DOHH2 (cell line): ENCODE data around the gene PECR.

ENCODE experiments used
- H3F3A ChIP-seq: fragments of 200-600 bp; sonication (generic), shearing (Covaris generic); 2 replicates; pipeline ENCODE4 v1.6.0; 2016; ENCODE audit warnings: antibody characterized with exemption, mild to moderate bottlenecking; ENCODE audit not compliant: control insufficient read depth, insufficient read depth
- H3K27ac ChIP-seq: fragments of 200-600 bp; sonication (generic); 2 replicates; pipeline ENCODE4 v1.5.1; 2014; ENCODE audit warnings: low read depth, mild to moderate bottlenecking, low read length, moderate library complexity
- H3K27me3 ChIP-seq: fragments of 200-600 bp; sonication (generic); 2 replicates; pipeline ENCODE4 v1.6.1; 2014; ENCODE audit warnings: mild to moderate bottlenecking, low read length, mixed read lengths; ENCODE audit not compliant: control insufficient read depth
- H3K36me3 ChIP-seq: fragments of 200-600 bp; sonication (generic); 2 replicates; pipeline ENCODE4 v1.6.1; 2014; ENCODE audit warnings: mild to moderate bottlenecking, low read length, moderate library complexity, mixed read lengths; ENCODE audit not compliant: control insufficient read depth
- H3K4me1 ChIP-seq: fragments of 200-600 bp; sonication (generic); 2 replicates; pipeline ENCODE4 v1.6.1; 2014; ENCODE audit warnings: mild to moderate bottlenecking, low read length, mixed read lengths; ENCODE audit not compliant: control insufficient read depth
- H3K4me2 ChIP-seq: fragments of 200-600 bp; sonication (generic); 2 replicates; pipeline ENCODE4 v1.6.0; 2014; ENCODE audit warnings: mild to moderate bottlenecking, low read length, moderate library complexity
- H3K4me3 ChIP-seq: fragments of 200-600 bp; sonication (generic); 2 replicates; pipeline ENCODE4 v1.5.1; 2014; ENCODE audit warnings: mild to moderate bottlenecking, low read length, mixed read lengths
- H3K79me2 ChIP-seq: fragments of 200-600 bp; sonication (generic); 2 replicates; pipeline ENCODE4 v1.6.1; 2014; ENCODE audit warnings: mild to moderate bottlenecking, low read length, mixed read lengths; ENCODE audit not compliant: control insufficient read depth
- H3K9me2 ChIP-seq: fragments of 200-600 bp; sonication (generic); replicated peaks from 2 replicates; pipeline ENCODE4 v1.6.1; 2014; ENCODE audit warnings: mild to moderate bottlenecking, low read length, mixed read lengths; ENCODE audit not compliant: control insufficient read depth
- H3K9me3 ChIP-seq: fragments of 200-600 bp; sonication (generic); 2 replicates; pipeline ENCODE4 v1.6.1; 2014; ENCODE audit warnings: antibody characterized with exemption, low read length, mixed read lengths; ENCODE audit not compliant: control insufficient read depth, insufficient read depth
- H4K20me1 ChIP-seq: fragments of 200-600 bp; sonication (generic); 2 replicates; pipeline ENCODE4 v1.6.0; 2014; ENCODE audit warnings: low read depth, mild to moderate bottlenecking, antibody characterized with exemption, low read length, moderate library complexity; ENCODE audit not compliant: control insufficient read depth, insufficient read depth
- EZH2phosphoT487 ChIP-seq: fragments of 200-600 bp; sonication (generic); IDR thresholded peaks from 2 replicates; pipeline ENCODE4 v1.6.1; 2017; ENCODE audit warnings: borderline replicate concordance, mild to moderate bottlenecking, antibody characterized with exemption, low read length, moderate library complexity, mixed read lengths
- TF ChIP-seq, protein P1 (sequence below): fragments of 200-600 bp; sonication (generic); IDR thresholded peaks from one replicate; pipeline ENCODE4 v1.5.1; 2014; ENCODE audit warnings: antibody characterized with exemption, mild to moderate bottlenecking, low read depth, low read length; ENCODE audit not compliant: poor library complexity, severe bottlenecking

PECR gene

GRCh38 chr2:216118474-216118873 is 36.9 kb upstream of the PECR start:
- peaks cover 26% of the 10 kb centered on the region for H4K20me1 ChIP-seq
- no peak overlapping the region for H3K27ac ChIP-seq
- H3K4me2 ChIP-seq, result no peak overlapping the region
- no peaks in the 10 kb centered on the region for H3K9me2 ChIP-seq
- H3K79me2 ChIP-seq, result peaks cover 91% of the 10 kb centered on the region
- TF ChIP-seq, protein P1, sequence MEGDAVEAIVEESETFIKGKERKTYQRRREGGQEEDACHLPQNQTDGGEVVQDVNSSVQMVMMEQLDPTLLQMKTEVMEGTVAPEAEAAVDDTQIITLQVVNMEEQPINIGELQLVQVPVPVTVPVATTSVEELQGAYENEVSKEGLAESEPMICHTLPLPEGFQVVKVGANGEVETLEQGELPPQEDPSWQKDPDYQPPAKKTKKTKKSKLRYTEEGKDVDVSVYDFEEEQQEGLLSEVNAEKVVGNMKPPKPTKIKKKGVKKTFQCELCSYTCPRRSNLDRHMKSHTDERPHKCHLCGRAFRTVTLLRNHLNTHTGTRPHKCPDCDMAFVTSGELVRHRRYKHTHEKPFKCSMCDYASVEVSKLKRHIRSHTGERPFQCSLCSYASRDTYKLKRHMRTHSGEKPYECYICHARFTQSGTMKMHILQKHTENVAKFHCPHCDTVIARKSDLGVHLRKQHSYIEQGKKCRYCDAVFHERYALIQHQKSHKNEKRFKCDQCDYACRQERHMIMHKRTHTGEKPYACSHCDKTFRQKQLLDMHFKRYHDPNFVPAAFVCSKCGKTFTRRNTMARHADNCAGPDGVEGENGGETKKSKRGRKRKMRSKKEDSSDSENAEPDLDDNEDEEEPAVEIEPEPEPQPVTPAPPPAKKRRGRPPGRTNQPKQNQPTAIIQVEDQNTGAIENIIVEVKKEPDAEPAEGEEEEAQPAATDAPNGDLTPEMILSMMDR, result no peak
- TF ChIP-seq EZH2phosphoT487, result no peak
- no peaks in the 10 kb centered on the region for H3K9me3 ChIP-seq
- H3K4me3 ChIP-seq, result no peak overlapping the region
- H3F3A ChIP-seq, result peaks cover 16% of the 10 kb centered on the region
- peaks cover 98% of the 10 kb centered on the region for H3K36me3 ChIP-seq
- no peaks in the 10 kb centered on the region for H3K27me3 ChIP-seq
- H3K4me1 ChIP-seq, result peaks cover 27% of the 10 kb centered on the region

DNA sequence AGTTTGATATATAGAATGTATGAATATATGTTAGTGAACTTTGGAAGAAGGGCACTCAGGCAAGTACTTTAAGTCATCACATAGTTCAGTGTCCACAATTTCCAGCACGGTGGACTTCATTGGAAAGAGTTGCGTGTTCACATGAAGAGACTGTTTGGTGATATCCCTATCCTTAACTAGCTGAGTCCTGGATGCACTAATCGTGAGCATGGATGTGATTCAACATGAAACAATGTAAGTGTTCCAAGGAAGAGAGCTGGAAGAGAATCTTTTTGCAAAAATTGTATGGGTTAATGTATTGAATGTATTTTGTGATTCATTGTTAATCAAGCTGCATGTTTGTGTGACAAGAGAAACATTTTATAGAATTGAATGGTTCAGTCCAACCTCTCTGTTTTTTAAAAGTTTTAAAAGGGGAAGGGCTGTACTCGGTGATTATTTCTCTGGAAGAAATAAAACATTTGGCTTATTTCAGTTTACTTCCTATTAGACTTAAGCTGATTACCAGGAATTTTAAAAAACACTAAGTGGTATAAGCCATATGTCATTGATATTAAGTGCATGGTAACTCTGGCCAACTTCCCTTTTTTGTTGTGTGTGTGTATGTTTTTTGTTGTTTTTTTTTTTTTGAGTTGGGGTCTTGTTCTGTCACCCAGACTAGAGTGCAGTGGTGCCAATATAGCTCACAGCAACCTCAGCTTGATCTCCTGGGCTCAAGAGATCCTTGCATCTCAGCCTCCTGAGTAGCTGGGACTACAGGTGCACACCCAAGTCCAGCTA is 36.1 kb upstream of the PECR start:
- H3K4me1 ChIP-seq, result peaks cover 34% of the 10 kb centered on the region
- H3K4me2 ChIP-seq, result no peak overlapping the region
- H3K4me3 ChIP-seq, result no peak overlapping the region
- peaks cover 23% of the 10 kb centered on the region for H3F3A ChIP-seq
- peaks cover 91% of the 10 kb centered on the region for H3K79me2 ChIP-seq
- H3K27me3 ChIP-seq, result no peaks in the 10 kb centered on the region
- peaks cover 98% of the 10 kb centered on the region for H3K36me3 ChIP-seq
- no peaks in the 10 kb centered on the region for H3K9me2 ChIP-seq
- no peak overlapping the region for H3K27ac ChIP-seq
- no peak for TF ChIP-seq EZH2phosphoT487
- TF ChIP-seq, protein P1, result no peak
- peaks cover 26% of the 10 kb centered on the region for H4K20me1 ChIP-seq
- H3K9me3 ChIP-seq, result no peaks in the 10 kb centered on the region

- Histone ChIP-seq H4K20me1 (peaks cover 31% of the 10 kb centered on the region), H3K9me3 (no peaks in the 10 kb centered on the region), H3F3A (peaks cover 36% of the 10 kb centered on the region), H3K4me2 (no peak overlapping the region), H3K9me2 (no peaks in the 10 kb centered on the region), H3K36me3 (peaks cover 98% of the 10 kb centered on the region), H3K79me2 (peaks cover 91% of the 10 kb centered on the region), H3K27ac (no peak overlapping the region), H3K27me3 (no peaks in the 10 kb centered on the region), H3K4me1 (peaks cover 47% of the 10 kb centered on the region), H3K4me3 (no peak overlapping the region)
- TF ChIP-seq EZH2phosphoT487, result no peak
- TF ChIP-seq, protein P1, result no peak
These were observed 34.8 kb upstream of the PECR start for GRCh38 chr2:216116418-216116817.
